HL-60 (cell line): ENCODE data around the gene IGF2R.

Experiments used
- DNase-seq, 2 experiments: peaks; one replicate each; pipeline ENCODE4 v3.0.0-alpha.2; 2010 to 2020; ENCODE audit warnings: low read depth in 1 of 2, low spot score in 1 of 2
- H3K27ac ChIP-seq: fragments of 250-450 bp; sonication (Bioruptor Pico); replicated peaks from 2 replicates; pipeline ENCODE4 v1.5.1; 2020; ENCODE audit warnings: mild to moderate bottlenecking, moderate library complexity
- H3K27me3 ChIP-seq: fragments of 250-450 bp; sonication (Bioruptor Pico); 2 replicates; pipeline ENCODE4 v1.5.1; 2021; ENCODE audit warnings: mild to moderate bottlenecking, moderate library complexity; ENCODE audit not compliant: insufficient read depth, poor library complexity, severe bottlenecking
- H3K4me3 ChIP-seq: replicated peaks from 2 replicates; pipeline ENCODE4 v1.5.1; 2011; ENCODE audit warnings: mild to moderate bottlenecking, control low read depth, low read length; ENCODE audit not compliant: insufficient read depth
- CTCF ChIP-seq: IDR thresholded peaks from one replicate; pipeline ENCODE4 v1.5.1; 2011; ENCODE audit warnings: low read length, control low read depth, inconsistent platforms; ENCODE audit not compliant: insufficient read depth
- GABPA ChIP-seq: IDR thresholded peaks from 2 replicates; pipeline ENCODE4 v1.6.1; 2012; ENCODE audit warnings: low read depth
- POLR2AphosphoS5 ChIP-seq: IDR thresholded peaks from 2 replicates; pipeline ENCODE4 v1.6.1; 2012; ENCODE audit warnings: low read depth
- SPI1 ChIP-seq: IDR thresholded peaks from 2 replicates; pipeline ENCODE4 v1.6.1; 2012; ENCODE audit warnings: low read depth, mild to moderate bottlenecking, borderline replicate concordance
- TF ChIP-seq, protein P1 (sequence below): IDR thresholded peaks from 2 replicates; pipeline ENCODE4 v1.6.1; 2012; ENCODE audit warnings: low read depth; ENCODE audit not compliant: insufficient replicate concordance

IGF2R gene

DNA sequence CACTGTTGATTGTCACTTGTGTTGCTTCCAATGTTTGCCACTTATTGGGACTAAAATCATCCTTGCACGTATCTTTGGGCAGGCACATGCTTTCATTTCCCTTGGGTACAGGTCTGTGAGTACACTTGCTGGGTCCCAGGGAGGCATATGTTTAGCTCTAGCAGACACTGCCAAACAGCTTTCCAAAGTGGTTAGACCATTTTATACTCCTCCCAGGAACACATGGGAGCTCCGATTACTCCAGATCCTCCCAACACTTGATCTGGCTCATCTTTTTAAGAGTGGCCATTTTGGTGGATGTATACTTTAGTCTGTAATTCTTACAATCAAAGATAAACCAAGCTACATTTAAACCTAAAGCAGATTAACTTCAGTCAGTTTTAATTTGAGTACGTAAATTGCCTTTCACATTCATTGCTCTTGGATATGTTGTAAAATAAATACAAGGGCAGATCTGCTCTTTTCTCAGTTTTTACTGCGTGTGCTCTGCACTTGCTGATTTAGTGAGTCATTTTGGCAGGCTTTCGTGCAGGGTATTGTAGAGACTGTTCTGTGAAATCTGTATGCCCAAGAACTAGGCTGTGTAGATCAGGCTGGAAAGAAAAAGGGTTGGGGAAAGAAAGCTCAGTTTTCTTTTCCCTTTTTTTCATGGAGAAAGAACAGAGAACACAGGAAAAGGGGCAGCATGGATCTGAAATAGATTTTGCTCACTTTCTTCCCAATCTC is 172.3 kb downstream of the IGF2R start:
- TF ChIP-seq GABPA (no peak), CTCF (no peak), SPI1 (no peak), POLR2AphosphoS5 (no peak)
- TF ChIP-seq, protein P1, sequence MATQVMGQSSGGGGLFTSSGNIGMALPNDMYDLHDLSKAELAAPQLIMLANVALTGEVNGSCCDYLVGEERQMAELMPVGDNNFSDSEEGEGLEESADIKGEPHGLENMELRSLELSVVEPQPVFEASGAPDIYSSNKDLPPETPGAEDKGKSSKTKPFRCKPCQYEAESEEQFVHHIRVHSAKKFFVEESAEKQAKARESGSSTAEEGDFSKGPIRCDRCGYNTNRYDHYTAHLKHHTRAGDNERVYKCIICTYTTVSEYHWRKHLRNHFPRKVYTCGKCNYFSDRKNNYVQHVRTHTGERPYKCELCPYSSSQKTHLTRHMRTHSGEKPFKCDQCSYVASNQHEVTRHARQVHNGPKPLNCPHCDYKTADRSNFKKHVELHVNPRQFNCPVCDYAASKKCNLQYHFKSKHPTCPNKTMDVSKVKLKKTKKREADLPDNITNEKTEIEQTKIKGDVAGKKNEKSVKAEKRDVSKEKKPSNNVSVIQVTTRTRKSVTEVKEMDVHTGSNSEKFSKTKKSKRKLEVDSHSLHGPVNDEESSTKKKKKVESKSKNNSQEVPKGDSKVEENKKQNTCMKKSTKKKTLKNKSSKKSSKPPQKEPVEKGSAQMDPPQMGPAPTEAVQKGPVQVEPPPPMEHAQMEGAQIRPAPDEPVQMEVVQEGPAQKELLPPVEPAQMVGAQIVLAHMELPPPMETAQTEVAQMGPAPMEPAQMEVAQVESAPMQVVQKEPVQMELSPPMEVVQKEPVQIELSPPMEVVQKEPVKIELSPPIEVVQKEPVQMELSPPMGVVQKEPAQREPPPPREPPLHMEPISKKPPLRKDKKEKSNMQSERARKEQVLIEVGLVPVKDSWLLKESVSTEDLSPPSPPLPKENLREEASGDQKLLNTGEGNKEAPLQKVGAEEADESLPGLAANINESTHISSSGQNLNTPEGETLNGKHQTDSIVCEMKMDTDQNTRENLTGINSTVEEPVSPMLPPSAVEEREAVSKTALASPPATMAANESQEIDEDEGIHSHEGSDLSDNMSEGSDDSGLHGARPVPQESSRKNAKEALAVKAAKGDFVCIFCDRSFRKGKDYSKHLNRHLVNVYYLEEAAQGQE: no peak
- DNase-seq: no peak
- no peak overlapping the region for H3K27ac ChIP-seq
- no peak overlapping the region for H3K4me3 ChIP-seq
- H3K27me3 ChIP-seq: no peaks in the 10 kb centered on the region

- Histone ChIP-seq H3K27ac (no peak overlapping the region), H3K27me3 (no peaks in the 10 kb centered on the region), H3K4me3 (no peak overlapping the region)
- DNase-seq: no peak
- TF ChIP-seq POLR2AphosphoS5 (no peak), GABPA (no peak), SPI1 (no peak), CTCF (no peak)
- TF ChIP-seq, protein P1: no peak
Measured at GRCh38 chr6:160142115-160142715, 173.3 kb downstream of the IGF2R start.

GRCh38 chr6:160146454-160147145 is 177.7 kb downstream of the IGF2R start:
- no peak for TF ChIP-seq SPI1
- TF ChIP-seq, protein P1: no peak
- no peak for TF ChIP-seq CTCF
- no peak for TF ChIP-seq GABPA
- no peak for TF ChIP-seq POLR2AphosphoS5
- H3K27me3 ChIP-seq: no peaks in the 10 kb centered on the region
- H3K4me3 ChIP-seq: no peak overlapping the region
- no peak for DNase-seq
- H3K27ac ChIP-seq: no peak overlapping the region
